ENCODE data around the gene PLAAT3.
"Not testable (repeated sequence)": the region's sequence is repeated elsewhere in the genome, so short reads cannot be mapped to it uniquely, and the experiment has no call there.

The PLAAT3 gene

DNA sequence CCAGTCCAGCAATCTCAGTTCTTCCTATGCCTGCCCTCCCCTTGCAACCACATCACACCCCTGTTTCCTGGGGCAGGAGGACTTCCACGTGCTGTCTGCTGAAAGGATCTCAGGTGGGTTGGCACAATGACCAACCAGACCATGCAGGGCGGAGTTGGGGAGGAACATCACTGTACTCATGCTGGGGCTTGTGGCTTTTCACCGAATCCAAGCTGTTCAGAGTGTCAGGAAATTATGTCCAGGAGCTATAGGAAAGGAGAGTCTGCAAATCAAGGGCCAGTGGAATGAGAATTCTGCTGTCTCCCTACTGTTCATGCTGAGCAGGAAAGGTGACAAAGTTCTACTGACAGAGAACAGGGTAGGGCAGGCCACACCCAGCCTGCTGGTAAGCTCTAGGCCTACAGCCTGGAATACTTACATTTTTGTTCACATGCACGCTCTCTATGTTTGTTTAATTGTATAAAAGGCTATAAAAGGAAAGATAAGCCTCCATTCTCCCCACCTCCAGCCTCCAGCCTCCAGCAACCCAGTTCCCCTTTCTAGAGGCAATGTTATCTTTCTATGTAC lies 49.4 kb downstream of the PLAAT3 start:
- DNase-seq, result no peak

DNA sequence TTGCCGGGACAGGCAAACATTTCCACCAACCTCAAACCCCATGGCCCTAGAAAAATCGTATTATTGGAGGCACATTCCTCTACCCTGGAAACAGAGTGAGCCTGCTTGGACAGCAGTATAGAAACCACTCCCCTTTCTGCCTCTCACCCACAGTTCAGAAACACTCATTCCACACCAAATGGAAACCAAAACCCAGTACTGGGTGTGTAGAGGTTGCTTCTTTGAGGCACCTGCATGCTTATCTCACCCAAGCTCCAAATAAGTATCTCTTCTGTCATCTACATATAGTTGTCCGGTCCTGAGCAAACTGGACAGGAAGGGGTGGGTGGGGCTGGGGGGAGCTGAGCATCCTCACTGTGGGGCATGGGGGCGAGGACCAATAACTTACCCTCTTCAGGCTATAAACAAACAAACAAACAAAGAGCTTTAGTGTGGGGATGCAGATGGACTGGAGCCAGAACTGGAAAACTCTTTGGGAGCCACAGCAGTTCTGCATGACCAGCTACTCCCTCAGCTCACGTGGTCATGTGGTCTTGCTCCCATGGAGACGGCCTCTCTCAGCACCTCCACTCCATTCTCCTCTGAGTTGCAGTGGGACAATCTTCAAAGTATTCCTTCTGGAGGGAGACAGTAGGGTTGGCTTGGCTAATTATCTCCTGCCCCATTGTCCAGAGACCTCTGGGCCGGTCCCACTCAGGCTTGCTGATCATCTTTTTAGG lies 50.0 kb downstream of the PLAAT3 start:
- DNase-seq, result no peak

DNA sequence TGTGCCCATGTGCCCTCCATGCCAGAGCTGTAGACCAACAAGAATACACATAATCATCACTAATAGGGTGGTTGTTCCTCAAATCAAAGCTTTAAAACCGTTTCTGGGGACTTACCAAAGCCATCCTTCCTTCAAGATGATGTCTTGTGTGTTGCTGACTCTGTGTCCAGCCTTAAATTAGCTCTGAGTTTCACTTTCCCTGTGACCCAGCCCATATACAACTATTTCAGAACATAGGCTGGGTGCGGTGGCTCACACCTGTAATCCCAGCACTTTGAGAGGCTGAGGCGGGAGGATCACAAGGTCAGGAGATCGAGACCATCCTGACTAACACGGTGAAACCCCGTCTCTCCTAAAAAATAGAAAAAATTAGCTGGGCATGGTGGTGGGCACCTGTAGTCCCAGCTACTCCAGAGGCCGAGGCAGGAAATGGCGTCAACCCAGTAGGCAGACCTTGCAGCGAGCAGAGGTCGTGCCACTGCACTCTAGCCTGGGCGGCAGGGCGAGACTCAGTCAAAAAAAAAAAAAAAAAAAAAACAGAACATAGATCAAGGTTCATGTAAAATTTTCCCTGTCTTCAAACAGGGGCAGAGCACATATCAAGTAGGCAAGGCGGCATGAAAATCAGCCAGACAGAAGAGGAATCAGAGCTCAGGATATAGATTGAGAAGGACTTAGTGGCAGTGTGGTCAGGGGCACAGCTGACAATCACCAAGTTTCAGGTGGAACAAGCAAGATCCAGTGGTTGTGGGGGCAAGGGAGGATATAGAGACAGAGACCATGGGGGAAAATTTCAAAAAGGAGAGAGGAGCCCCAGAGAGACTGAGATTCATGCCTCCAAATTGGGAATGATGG lies 50.8 kb downstream of the PLAAT3 start, which contains the start of gene PLAAT2:
PLAAT2 (minus strand) TSS at position 179 of the 855 bp plus-strand sequence; CDS start at position 124, 55 bp downstream.
- DNase-seq, result no peak

DNA sequence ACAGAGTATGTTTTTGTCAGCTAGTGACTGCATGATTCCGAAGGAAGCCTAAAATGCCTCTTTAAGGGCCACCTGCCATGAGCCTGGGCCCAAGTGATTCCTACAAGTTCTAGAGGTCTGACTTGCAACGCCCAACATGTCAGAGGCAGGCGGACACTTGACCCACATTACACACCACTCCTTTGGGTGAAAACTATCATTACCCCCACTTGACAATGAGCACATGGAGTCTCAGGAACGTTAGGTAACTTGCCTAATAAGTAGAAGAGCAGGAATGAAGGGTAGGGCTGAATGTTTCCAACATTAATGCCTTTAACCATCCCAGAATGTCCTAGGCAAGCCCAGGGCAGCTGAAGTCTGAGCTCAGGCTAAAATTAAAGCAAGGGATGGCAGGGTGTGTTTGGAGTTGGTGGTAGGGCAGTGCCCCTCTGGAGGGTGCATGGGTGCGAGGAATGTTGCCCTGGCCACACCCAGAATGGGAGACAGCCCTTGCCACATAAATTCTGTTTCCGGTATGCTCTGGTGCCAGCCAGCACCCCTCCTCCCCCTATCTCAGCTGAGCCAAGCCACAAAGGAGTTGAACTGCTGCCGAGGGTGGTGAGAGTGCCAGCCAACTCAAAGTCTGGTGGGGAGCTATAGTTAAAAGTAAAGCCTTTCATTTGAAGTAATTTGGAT lies 53.6 kb downstream of the PLAAT3 start:
- no peak for DNase-seq

DNA sequence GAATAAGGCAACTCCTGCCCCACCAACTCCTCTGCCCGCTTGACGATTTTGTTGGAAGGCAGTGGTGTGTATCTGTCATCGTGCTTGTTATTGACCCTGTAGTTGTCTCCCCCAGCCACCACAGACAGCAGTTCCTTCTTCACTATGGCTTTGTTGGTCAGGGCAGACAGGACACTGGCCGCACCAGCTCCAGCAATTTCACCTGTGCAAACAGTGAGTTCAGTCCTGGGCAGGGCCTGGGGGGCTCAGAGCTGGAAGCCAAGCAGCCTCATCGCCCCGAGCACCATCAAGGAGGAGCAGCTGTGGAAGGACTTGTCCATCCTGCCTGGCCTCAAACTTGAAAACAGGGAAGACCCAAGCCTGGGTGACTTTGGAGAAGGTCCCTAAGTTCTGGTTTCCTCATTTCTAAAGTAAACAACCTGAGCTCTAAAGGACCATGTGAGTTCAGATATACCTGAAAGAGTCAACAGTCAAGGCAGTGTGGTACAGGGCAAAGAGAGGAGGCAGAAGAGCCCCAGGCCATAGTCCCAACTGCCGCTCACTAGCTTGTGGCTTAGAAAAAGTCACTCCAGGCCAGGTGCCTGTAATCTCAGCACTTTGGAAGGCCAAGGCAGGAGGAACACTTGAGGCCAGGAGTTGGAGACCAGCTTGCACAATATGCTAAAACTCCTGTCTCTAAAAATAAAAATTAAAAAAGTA lies 55.6 kb downstream of the PLAAT3 start:
- no peak for DNase-seq

DNA sequence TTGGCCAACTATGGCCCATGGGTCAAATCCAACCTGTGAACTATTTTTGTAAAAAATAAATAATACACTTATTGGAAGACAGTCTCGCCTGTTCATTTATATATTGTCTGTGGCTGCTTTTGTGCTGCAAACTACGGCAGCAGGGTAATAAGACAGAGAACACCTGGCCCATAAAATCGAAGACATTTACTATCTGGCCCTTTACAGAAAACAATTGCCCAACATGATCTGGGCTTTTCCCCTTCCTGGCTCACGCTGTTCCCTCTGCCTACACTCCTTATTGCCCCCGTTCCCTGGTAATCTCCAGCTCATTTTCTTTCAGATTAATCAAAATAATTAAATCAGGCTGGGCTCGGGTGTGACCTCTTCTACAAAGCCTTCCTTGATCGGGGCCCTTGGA lies 56.7 kb downstream of the PLAAT3 start:
- no peak for DNase-seq

DNA sequence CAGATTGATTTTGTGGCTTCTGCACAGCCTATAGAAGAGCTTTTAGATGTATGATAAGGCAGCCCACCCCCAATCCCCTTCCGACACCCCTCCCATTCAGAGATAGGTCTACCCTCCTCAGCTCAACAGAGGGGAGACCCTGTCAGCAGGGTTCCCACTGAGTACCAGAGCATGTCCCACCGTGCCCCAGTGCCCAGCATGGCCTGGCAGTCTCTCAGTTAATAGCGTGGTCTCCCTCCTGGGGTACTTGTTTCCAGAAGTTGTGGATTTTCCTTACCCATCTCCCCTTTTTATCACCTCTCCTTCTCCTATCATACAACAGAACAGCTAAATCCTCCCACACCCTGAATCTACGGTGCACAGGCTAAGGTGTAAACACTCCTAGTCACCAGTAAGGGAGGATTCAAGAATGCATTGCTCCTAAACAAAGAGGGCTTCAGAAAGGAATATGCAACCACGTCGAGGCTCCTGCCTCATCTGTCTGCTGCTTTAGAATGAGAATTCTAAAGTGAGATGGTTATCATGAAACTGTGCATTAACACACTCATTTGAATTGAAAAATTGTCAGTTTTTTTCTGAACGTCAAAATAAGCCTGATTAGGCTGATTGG lies 57.7 kb downstream of the PLAAT3 start:
- DNase-seq, result no peak

DNA sequence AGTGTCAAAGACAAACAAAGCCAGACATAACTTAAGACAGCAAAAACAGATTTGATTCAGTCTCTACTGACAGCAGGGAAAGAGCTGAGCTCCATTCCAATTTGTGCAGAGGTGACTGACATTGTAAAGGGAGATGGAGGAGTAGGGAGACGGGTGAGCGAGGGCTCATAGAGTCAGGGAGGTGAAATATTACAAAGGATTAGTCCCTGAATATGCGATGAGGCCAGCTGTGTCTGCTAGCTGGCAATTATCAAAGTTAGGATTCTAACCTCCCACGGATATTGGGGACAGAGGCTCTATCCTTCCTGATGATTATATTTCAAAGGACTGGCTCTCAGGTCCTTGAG lies 59.4 kb downstream of the PLAAT3 start:
- DNase-seq, result no peak

DNA sequence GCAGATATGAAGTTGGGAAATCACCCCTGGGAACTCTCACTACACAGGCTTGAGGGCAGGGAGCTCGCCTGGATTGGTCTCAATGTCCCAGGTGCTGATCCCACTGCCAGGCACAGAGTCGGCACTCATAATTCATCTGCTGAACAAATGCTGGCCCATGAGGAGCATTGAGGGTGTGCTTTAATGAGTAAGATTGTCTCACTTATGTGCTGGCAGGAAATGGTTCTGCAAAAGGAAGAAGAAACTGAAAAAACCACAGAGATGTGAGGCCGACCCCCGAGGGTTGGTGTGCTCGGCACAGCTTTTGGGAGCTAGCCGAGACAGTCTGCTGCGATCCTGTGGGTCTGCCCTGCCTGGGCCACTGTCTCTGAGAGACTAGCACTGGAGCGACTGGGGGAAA lies 60.5 kb downstream of the PLAAT3 start:
- no peak for DNase-seq

DNA sequence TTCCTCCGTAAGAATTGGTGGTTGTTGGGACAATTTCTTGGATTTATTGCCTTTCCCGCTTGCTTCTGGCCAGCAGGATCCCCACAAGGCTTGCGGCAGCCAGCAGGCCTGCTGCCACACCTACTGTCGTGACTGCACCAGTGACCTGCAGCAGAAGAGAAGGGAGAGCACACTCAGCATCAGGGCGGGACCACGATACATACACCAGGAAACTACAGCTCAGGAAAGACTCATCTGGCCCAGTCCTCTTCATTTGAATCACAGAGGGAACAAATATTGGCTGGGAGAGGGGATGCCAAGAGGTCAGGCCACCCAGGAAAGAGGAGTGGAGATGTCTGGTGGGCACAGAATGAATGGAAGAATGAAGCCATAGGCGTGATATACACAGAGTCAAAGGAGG lies 61.3 kb downstream of the PLAAT3 start:
- DNase-seq, result no peak

DNA sequence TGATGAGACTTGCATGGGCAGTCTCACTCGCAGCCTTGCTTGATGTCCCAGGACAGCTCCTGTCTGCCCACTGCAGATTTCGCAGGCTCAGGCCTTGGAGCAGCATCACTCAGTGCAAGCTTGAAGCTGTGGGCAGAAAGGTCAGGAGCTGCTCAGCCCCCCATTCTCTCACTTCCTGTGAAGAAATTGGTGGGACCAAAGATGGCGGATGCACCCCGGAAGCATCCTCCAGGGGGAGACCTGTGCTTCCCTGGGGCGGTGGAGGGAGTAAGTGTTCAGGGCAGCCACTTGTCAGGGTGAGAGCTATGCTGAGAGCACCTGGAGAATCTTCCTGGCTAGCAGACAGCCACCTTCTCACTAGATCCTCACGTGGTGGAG lies 62.4 kb downstream of the PLAAT3 start:
- no peak for DNase-seq

DNA sequence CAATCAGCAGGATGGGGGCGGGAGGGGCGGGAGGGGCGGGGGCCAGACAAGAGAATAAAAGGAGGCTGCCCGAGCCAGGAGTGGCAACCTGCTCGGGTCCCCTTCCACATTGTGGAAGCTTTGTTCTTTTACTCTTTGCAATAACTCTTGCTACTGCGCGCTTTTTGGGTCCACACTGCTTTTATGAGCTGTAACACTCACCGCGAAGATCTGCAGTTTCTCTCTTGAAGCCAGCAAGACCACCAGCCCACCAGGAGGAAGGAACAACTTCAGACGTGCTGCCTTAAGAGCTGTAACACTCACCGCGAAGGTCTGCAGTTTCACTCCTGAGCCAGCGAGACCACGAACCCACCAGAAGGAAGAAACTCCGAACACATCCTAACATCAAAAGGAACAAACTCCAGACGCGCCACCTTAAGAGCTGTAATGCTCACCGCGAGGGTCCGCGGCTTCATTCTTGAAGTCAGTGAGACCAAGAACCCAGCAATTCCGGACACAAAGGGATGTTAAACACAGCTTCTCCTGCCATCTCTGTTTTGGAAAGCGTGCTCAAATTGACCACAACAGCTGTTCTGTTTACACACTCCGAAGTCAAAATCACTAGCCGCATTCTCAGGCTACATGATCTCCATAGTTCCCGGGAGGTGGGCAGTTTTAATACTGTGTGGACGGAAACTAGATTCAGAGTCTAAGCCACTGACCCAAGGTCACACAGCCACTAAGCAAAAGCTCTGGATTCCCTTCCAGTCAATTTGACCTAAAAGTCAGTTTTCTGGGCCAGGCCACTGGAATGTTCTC lies 62.9 kb downstream of the PLAAT3 start:
- no peak for DNase-seq

DNA sequence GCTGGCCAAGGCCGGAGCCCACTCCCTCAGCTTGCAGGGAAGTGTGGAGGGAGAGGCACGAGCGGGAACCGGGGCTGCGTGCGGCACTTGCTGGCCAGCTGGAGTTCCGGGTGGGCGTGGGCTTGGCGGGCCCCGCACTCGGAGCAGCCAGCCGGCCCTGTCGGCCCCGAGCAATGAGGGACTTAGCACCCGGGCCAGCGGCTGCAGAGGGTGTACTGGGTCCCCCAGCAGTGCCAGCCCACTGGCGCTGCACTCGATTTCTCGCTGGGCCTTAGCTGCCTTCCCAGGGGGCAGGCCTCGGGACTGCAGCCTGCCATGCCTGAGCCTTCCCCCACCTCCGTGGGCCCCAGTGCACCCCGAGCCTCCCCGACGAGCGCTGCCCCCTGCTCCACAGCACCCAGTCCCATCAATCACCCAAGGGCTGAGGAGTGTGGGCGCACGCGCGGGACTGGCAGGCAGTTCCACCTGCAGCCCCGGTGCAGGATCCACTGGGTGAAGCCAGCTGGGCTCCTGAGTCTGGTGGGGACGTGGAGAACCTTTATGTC lies 64.0 kb downstream of the PLAAT3 start:
- DNase-seq, result peak; percentile 11

DNA sequence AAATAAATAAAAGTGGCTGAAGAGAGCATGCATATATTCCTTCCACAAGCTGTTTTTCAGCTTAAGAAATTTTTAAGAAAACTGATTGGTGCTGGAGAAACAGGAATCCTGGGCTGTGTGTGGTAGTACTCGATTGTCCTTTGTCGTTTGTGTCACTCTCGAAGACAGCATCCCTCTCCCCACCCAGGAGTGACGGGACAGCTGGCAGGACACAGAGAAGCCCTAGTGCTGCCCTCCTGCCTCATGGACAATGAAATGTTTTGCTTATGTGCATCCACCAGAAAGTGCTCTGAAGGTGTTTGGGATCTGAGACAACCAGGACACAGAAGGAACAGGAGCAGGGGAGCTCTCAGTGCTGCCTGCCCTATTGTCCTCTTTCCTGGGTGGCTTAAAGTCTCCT lies 64.8 kb downstream of the PLAAT3 start:
- DNase-seq, result no peak

DNA sequence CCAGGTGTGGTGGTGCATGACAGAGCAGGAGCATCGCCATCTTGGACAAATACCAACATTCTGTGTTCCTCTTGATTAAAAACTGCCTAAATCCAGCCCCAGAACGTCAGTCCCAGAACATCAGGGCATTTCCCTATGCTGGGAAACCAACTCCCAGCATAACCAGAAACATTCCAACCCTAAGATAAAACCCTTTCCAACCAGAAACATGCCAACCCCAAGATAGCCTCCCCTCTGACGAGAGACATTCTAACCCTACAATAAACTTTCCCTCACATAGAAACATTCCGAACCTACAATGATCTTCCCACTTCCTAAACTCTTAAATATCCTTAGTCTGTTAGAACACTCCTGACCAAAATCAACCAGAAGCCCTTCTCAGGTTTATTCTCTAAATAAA lies 66.1 kb downstream of the PLAAT3 start:
- no peak for DNase-seq

DNA sequence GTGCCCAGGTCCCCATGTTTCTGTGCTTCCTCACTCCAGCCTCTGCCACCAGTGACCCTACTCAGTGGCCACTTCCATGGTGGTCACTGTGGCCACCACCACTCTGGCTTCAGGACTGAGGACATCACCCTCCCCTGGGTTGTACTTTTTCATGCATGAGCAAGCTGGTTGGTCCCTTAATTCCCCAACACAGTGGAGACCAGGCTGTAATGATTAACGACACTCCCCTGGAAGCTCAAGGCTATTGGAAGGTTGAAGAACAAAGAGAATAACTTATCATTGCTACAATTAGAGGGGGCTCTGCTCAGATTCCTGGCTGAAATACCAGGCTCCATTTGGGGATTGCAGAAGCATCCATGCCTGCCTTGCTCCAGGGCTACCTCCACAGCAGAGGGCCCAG lies 67.2 kb downstream of the PLAAT3 start:
- peak; percentile 30 for DNase-seq

DNA sequence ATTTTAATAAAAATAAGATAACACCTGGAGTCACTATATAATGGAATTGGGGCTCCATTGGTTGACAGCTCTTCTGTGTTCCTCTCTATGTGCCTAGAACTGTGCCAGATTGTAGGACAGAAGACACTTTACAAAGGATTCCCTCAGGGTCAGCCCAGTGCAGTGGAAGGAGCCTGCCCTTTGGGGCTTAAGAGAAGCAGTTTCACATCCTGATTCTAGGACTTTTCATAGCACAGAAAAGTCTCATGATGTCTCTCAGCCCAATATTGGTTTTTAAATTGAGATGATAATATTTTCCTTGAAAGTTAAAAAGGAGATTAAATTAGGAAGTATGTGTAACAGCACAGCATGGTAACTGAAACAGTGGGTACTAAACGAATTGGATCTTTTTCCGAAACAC lies 70.5 kb downstream of the PLAAT3 start:
- no peak for DNase-seq

DNA sequence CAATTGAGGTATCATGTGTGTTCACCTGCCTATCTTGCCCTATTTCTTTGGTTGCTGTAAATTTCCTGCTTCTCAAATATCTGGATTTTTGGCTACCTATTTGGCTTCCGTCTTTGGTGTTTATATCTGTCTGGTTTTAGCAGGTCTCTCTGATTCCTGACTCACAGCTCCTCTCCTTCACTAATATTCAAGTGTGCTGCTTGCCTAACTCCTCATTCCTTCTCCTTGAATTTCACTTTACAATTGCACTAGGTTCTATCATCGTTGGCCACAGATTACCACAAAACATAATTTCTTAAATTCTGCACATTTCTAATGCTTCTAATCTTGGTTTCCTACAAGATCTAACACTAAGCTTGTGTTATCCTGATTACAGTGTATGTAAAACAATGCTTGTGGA lies 71.7 kb downstream of the PLAAT3 start:
- DNase-seq, result not testable (repeated sequence)

DNA sequence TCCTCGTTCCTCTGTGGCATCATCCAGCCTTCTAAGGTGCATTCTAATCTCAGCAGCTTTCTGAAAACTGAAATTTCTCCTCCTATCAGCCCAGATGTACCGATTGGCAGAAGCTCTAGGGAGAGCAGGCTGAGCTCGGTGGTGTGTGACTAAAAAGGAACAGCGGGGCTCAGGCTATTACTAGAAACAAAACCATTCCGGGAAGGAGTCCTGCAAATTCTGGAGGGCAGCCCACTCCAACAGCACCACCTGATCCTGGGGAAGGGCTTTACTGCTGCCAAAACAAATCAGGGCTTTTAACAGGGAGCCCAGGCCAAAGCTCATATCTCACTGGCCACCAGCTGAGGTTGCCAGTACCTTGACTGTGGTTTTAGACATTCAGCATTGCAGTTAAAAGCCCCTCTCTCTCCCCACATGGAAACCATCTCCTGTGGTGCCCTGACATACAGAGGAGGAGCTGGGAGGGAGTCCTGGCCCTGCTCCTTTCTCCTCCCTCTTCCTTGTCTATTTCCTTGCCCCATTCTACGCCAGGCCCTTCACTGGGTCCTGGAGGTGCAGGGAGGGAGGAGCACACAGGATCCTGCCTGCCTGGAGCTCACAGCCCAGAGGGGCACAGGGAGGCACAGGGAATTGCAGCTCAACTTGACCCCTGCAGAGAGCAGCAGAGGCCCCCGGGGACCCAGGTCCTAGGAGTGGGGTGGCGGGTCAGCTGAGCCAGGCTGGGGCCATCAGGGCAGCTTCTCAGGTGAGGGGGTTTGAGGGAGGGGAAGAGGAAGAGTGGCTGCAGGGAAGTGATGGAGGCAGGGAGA lies 76.7 kb downstream of the PLAAT3 start:
- DNase-seq, result no peak

DNA sequence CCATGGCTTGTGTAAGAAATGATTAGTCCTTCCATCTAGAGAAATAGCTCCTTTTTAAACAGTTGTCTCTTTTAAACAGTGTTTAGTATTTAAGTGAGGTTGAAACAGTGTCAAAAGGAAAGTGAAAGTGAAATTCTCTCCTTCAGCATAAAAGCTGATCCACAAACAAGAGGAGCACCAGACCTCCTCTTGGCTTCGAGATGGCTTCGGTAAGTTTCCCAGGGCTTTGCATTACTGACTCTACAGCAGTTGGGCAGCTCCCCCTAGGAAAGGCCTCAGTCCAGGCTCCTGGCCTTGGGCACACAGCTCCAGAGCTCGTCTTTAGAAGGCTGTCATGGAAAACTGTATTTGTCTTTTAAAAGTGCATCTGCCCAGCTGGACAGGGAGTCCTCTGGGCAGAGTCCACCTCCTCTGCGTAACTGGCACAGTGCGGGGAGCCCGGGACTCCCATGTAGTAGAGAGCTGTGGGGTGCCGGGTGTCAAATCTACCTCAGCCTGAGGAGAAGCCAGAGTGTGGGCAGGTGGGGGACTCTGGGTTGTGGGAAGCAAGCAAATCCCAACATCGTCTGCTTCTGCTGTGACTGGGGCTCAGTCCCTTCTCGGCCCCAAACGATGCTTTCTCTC lies 77.5 kb downstream of the PLAAT3 start, which contains the start of gene PLAAT4:
PLAAT4 (plus strand) TSS at position 140 of the 624 bp plus-strand sequence; CDS start at position 201, 61 bp downstream.
- DNase-seq, result no peak

All from islet precursor cell (in vitro differentiated cells).